Thoracic aorta (tissue), 2 donors: ENCODE data around the gene UHRF1. TPM values are rescaled to one million over a fixed set of nuclear protein-coding genes. Genes with fewer than 3 reads are reported as not detected.

Experiments
- ATAC-seq: fragments of 150-250 bp; one replicate; pipeline ENCODE4 v1.8.0; 2017; ENCODE audit warnings: low read depth; ENCODE audit not compliant: insufficient number of reproducible peaks, low FRiP score
- DNase-seq: peaks from one replicate; pipeline ENCODE4 v3.0.0-alpha.2; 2020; ENCODE audit warnings: low spot score
- H3K27ac ChIP-seq, 2 donors: fragments of 200-600 bp; sonication (generic); 1 replicate in 1 of 2; 2 replicates in 1 of 2; pipeline ENCODE4 v1.5.1; 2016; ENCODE audit warnings: mild to moderate bottlenecking in 2 of 2, moderate library complexity in 2 of 2
- H3K27me3 ChIP-seq: fragments of 200-600 bp; sonication (generic); replicated peaks from 2 replicates; pipeline ENCODE4 v1.6.0; 2016; ENCODE audit warnings: mild to moderate bottlenecking; ENCODE audit not compliant: insufficient read depth
- H3K36me3 ChIP-seq: fragments of 200-600 bp; sonication (generic); one replicate; pipeline ENCODE4 v1.5.1; 2016
- H3K4me1 ChIP-seq, 2 donors: fragments of 200-600 bp; sonication (generic); 1 replicate in 1 of 2; 2 replicates in 1 of 2; pipeline versions ENCODE4 v1.5.1 to v1.6.0; 2016; ENCODE audit warnings: low read depth in 2 of 2, mild to moderate bottlenecking in 1 of 2; ENCODE audit not compliant: control insufficient read depth in 1 of 2
- H3K4me3 ChIP-seq: fragments of 200-600 bp; sonication (generic); 2 replicates; pipeline ENCODE4 v1.5.1; 2016; ENCODE audit warnings: mild to moderate bottlenecking
- H3K9me3 ChIP-seq: fragments of 200-600 bp; sonication (generic); 2 replicates; pipeline ENCODE4 v1.5.1; 2016
- total RNA-seq, 2 donors: library from RNA; depleted of rRNA; stranded (reverse); fragments of >200 nt; gene quantifications; one replicate each; pipeline versions ENCODE4 v1.1.0 to v1.2.3, GENCODE V29; 2016
- TF ChIP-seq, protein P1 (sequence below): fragments of 200-600 bp; sonication (generic); IDR thresholded peaks from one replicate; pipeline ENCODE4 v1.5.1; 2019; ENCODE audit warnings: antibody characterized with exemption

UHRF1 gene
- total RNA-seq, 2 donors from 2014 or later, result 1.6 to 2.2 TPM

DNA sequence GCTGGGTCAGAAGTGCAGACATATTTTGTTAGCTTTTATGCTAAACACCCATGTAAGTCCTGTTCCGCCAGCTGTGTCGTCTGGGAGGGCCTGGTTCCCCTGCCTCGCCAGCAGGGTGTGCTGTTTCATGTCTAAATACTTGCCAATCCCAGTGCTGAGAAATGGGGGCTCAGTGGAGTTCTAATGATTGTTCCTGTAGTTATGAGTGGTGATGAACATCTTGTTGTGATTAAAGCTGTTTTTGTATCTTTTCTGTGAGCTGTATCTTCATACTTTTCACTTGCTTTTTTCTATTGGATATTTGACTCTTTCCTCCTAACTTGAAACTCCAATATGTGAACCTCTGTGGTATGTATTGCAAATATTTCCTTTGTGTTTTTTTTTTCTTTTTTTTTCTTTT, 92.3 kb downstream of the UHRF1 start:
- Histone ChIP-seq H3K4me1 (peaks cover 0 to 21% of the 10 kb centered on the region in 2 donors), H3K27me3 (no peaks in the 10 kb centered on the region), H3K4me3 (peak overlapping the region; percentile 13), H3K9me3 (no peaks in the 10 kb centered on the region), H3K27ac (peak overlapping the region; percentile 55 to 69), H3K36me3 (no peaks in the 10 kb centered on the region)
- TF ChIP-seq, protein P1, sequence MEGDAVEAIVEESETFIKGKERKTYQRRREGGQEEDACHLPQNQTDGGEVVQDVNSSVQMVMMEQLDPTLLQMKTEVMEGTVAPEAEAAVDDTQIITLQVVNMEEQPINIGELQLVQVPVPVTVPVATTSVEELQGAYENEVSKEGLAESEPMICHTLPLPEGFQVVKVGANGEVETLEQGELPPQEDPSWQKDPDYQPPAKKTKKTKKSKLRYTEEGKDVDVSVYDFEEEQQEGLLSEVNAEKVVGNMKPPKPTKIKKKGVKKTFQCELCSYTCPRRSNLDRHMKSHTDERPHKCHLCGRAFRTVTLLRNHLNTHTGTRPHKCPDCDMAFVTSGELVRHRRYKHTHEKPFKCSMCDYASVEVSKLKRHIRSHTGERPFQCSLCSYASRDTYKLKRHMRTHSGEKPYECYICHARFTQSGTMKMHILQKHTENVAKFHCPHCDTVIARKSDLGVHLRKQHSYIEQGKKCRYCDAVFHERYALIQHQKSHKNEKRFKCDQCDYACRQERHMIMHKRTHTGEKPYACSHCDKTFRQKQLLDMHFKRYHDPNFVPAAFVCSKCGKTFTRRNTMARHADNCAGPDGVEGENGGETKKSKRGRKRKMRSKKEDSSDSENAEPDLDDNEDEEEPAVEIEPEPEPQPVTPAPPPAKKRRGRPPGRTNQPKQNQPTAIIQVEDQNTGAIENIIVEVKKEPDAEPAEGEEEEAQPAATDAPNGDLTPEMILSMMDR, result peak; percentile 38
- DNase-seq, result no peak
- no peak for ATAC-seq

DNA sequence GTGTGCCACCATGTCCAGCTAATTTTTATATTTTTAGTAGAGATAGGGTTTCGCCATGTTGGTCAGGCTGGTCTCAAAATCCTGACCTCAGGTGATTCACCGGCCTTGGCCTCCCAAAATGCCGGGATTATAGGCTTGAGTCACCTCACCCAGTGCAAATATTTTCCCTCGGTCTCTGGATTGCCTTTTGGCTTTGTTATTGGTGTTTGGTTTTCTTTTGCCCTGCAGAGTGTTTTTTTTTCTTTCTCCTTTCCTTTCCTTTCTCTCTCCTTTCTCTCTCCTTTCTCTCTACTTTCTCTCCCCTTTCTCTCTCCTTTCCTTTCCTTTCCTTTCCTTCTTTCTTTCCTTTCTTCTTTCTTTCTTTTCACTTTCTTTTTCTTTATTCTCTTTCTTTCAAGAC, 92.8 kb downstream of the UHRF1 start:
- Histone ChIP-seq H3K4me1 (peaks cover 0 to 21% of the 10 kb centered on the region in 2 donors), H3K27me3 (no peaks in the 10 kb centered on the region), H3K36me3 (no peaks in the 10 kb centered on the region), H3K27ac (peak overlapping the region; percentile 55 to 69), H3K9me3 (no peaks in the 10 kb centered on the region), H3K4me3 (peak overlapping the region; percentile 13)
- TF ChIP-seq, protein P1, result no peak
- no peak for DNase-seq
- peak; percentile 84 for ATAC-seq

DNA sequence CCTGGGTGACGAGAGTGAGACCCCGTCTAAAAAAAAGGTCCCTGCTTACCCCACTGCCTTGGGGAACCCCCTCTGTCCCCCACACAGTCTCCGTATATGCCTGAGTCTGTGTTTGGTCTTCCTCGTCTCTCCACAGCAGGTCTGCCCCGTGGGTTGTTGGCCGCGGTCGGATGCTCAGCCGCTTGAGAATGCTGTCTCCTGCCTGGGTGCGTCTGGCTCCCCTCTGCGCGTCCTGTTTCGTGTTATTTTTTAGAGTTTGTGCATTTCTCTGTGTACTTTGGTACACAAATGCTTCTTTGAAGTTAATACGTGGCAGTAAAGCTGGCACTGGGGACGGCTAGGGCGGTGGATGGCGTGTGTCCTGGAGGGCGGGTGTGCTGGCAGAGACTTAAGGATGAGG, 94.5 kb downstream of the UHRF1 start:
- TF ChIP-seq, protein P1, result no peak
- Histone ChIP-seq H3K4me3 (no peak overlapping the region), H3K9me3 (no peaks in the 10 kb centered on the region), H3K27ac (no peak overlapping the region), H3K4me1 (peaks cover 0 to 21% of the 10 kb centered on the region in 2 donors), H3K36me3 (no peaks in the 10 kb centered on the region), H3K27me3 (no peaks in the 10 kb centered on the region)
- no peak for DNase-seq
- ATAC-seq, result no peak

DNA sequence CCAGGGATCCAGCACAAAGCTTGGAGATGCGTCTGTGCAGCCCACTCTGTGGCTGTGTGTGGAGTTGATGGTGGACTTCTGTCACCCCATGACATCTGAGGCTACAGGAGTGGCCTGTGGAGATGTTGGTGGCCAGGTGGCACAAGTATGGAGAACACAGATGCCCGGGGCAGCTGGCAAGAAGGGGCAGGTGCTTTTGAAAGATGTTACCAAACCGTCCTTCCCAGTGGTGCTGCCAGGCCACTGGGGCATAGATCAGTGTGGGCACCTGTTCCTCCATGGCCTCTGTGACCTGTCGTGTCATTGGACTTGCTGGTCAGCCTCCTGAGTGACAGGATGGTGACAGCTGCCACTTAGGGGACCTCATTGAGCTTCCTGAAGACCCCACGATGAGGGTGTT, 95.8 kb downstream of the UHRF1 start:
- no peak overlapping the region for H3K27ac ChIP-seq
- DNase-seq (no peak), ATAC-seq (no peak)
- no peaks in the 10 kb centered on the region for H3K36me3 ChIP-seq
- no peaks in the 10 kb centered on the region for H3K9me3 ChIP-seq
- TF ChIP-seq, protein P1, result no peak
- peaks cover 0 to 21% of the 10 kb centered on the region in 2 donors for H3K4me1 ChIP-seq
- H3K4me3 ChIP-seq, result no peak overlapping the region
- H3K27me3 ChIP-seq, result no peaks in the 10 kb centered on the region

DNA sequence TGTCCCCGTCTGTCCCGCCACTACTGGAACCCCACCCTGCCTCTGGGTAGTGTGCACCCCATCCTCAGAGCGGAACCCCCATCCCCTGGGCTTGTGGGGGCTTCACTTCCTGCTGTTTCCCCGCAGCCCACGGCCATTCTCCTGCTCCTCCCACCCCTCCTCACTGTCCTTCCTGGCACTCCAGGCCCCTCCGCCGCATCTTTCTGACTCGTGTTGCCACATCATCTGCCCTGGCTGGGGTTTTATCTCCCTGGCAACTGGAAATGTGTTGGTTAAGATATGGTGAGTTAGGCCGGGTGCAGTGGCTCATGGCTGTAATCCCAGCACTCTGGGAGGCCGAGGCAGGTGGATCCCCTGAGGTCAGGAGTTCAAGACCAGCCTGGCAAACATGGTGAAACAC, 96.9 kb downstream of the UHRF1 start:
- no peak for ATAC-seq
- TF ChIP-seq, protein P1, result no peak
- H3K36me3 ChIP-seq, result no peaks in the 10 kb centered on the region

More for the DNA sequence above, 96.9 kb downstream of the UHRF1 start:
- Histone ChIP-seq H3K27me3 (no peaks in the 10 kb centered on the region), H3K9me3 (no peaks in the 10 kb centered on the region), H3K4me3 (no peak overlapping the region), H3K4me1 (peaks cover 0 to 21% of the 10 kb centered on the region in 2 donors), H3K27ac (no peak overlapping the region)
- DNase-seq, result no peak
